Neural progenitor cell (in vitro differentiated cells): ENCODE measurements around the gene PPP2R2B. TPM values are rescaled to one million over a fixed set of nuclear protein-coding genes. Genes with fewer than 3 reads are reported as not detected.
A peak's percentile ranks its signal among the peaks of the same experiment; 100 is the strongest.

ENCODE experiments used
- DNase-seq: peaks from one replicate; pipeline ENCODE4 v3.0.0-alpha.2; 2016; ENCODE audit warnings: low spot score
- H2AFZ ChIP-seq: fragments of 200-600 bp; sonication (generic); replicated peaks from 2 replicates; pipeline ENCODE4 v1.6.1; 2016; ENCODE audit warnings: antibody characterized with exemption
- H3F3A ChIP-seq: fragments of 200-600 bp; sonication (generic); 2 replicates; pipeline ENCODE4 v1.6.1; 2016; ENCODE audit warnings: antibody characterized with exemption, low read depth
- H3K27ac ChIP-seq: fragments of 200-600 bp; sonication (generic); 2 replicates; pipeline ENCODE4 v1.5.1; 2016; ENCODE audit warnings: mild to moderate bottlenecking
- H3K27me3 ChIP-seq: fragments of 200-600 bp; sonication (generic); 2 replicates; pipeline ENCODE4 v1.6.1; 2016; ENCODE audit warnings: mild to moderate bottlenecking, moderate library complexity
- H3K36me3 ChIP-seq: fragments of 200-600 bp; sonication (generic); 2 replicates; pipeline ENCODE4 v1.5.1; 2016
- H3K4me1 ChIP-seq: fragments of 200-600 bp; sonication (generic); 2 replicates; pipeline ENCODE4 v1.6.1; 2016; ENCODE audit warnings: mixed run types
- H3K4me2 ChIP-seq: fragments of 200-600 bp; sonication (generic); 2 replicates; pipeline ENCODE4 v1.6.1; 2016
- H3K4me3 ChIP-seq: fragments of 200-600 bp; sonication (generic); 2 replicates; pipeline ENCODE4 v1.5.1; 2016
- H3K79me2 ChIP-seq: fragments of 200-600 bp; sonication (generic); 2 replicates; pipeline ENCODE4 v1.6.1; 2016; ENCODE audit warnings: low read depth
- H3K9ac ChIP-seq: fragments of 200-600 bp; sonication (generic); 2 replicates; pipeline ENCODE4 v1.6.1; 2016
- H3K9me3 ChIP-seq: fragments of 200-600 bp; sonication (generic); 2 replicates; pipeline ENCODE4 v1.5.1; 2016; ENCODE audit warnings: low read depth
- H4K20me1 ChIP-seq: fragments of 200-600 bp; sonication (generic); 2 replicates; pipeline ENCODE4 v1.6.1; 2016; ENCODE audit warnings: low read depth
- H3K27ac Mint-ChIP-seq: 3 replicates; pipeline ENCODE4 v1.8.0; 2021; ENCODE audit warnings: mixed read lengths
- H3K27me3 Mint-ChIP-seq: 2 replicates; pipeline ENCODE4 v1.8.0; 2022; ENCODE audit warnings: low read depth, mild to moderate bottlenecking, inconsistent platforms, moderate library complexity, mixed read lengths; ENCODE audit not compliant: insufficient read depth
- H3K36me3 Mint-ChIP-seq: 3 replicates; pipeline ENCODE4 v1.8.0; 2021; ENCODE audit warnings: mixed read lengths
- H3K4me1 Mint-ChIP-seq: 3 replicates; pipeline ENCODE4 v1.8.0; 2021; ENCODE audit warnings: mixed read lengths
- H3K4me3 Mint-ChIP-seq: 3 replicates; pipeline ENCODE4 v1.8.0; 2021; ENCODE audit warnings: mild to moderate bottlenecking, moderate library complexity, mixed read lengths
- H3K9me3 Mint-ChIP-seq: 3 replicates; pipeline ENCODE4 v1.8.0; 2020; ENCODE audit warnings: mixed read lengths
- EZH2 ChIP-seq: fragments of 200-600 bp; sonication (generic); IDR thresholded peaks from 2 replicates; pipeline ENCODE4 v1.6.1; 2017; ENCODE audit warnings: antibody characterized with exemption, mild to moderate bottlenecking, moderate library complexity
- EZH2phosphoT487 ChIP-seq: fragments of 200-600 bp; sonication (generic); IDR thresholded peaks from 2 replicates; pipeline ENCODE4 v1.6.1; 2017; ENCODE audit warnings: antibody characterized with exemption
- total RNA-seq: library from RNA; depleted of rRNA; stranded (reverse); fragments of >200 nt; gene quantifications from 2 replicates; pipeline ENCODE4 v1.2.3, GENCODE V29; 2015; ENCODE audit warnings: low replicate concordance
- TF ChIP-seq, protein P1 (sequence below): fragments of 200-600 bp; sonication (generic); IDR thresholded peaks from 2 replicates; pipeline ENCODE4 v1.5.1; 2017; ENCODE audit warnings: antibody characterized with exemption, mild to moderate bottlenecking

The PPP2R2B gene
- total RNA-seq, 1 donor from 2014 or later: 26.6 TPM

GRCh38 chr5:146796144-146796543 lies 82.4 kb downstream of the PPP2R2B start:
- peak overlapping the region; percentile 73 for H3K4me2 ChIP-seq
- Mint-ChIP-seq H3K4me3 (no peak overlapping the region), H3K27ac (no peak overlapping the region), H3K27me3 (no peaks in the 10 kb centered on the region), H3K36me3 (no peaks in the 10 kb centered on the region), H3K4me1 (peaks cover 42% of the 10 kb centered on the region), H3K9me3 (no peaks in the 10 kb centered on the region)
- no peaks in the 10 kb centered on the region for H3K9me3 ChIP-seq
- no peaks in the 10 kb centered on the region for H3K27me3 ChIP-seq
- H3K79me2 ChIP-seq: no peaks in the 10 kb centered on the region
- peak overlapping the region; percentile 91 for H3K27ac ChIP-seq
- no peaks in the 10 kb centered on the region for H3K36me3 ChIP-seq
- DNase-seq: no peak
- no peak overlapping the region for H3K9ac ChIP-seq
- peaks cover 44% of the 10 kb centered on the region for H3F3A ChIP-seq
- no peak overlapping the region for H3K4me3 ChIP-seq
- no peak overlapping the region for H2AFZ ChIP-seq
- H3K4me1 ChIP-seq: peaks cover 77% of the 10 kb centered on the region
- no peaks in the 10 kb centered on the region for H4K20me1 ChIP-seq
- TF ChIP-seq EZH2: no peak
- TF ChIP-seq EZH2phosphoT487: no peak
- TF ChIP-seq, protein P1, sequence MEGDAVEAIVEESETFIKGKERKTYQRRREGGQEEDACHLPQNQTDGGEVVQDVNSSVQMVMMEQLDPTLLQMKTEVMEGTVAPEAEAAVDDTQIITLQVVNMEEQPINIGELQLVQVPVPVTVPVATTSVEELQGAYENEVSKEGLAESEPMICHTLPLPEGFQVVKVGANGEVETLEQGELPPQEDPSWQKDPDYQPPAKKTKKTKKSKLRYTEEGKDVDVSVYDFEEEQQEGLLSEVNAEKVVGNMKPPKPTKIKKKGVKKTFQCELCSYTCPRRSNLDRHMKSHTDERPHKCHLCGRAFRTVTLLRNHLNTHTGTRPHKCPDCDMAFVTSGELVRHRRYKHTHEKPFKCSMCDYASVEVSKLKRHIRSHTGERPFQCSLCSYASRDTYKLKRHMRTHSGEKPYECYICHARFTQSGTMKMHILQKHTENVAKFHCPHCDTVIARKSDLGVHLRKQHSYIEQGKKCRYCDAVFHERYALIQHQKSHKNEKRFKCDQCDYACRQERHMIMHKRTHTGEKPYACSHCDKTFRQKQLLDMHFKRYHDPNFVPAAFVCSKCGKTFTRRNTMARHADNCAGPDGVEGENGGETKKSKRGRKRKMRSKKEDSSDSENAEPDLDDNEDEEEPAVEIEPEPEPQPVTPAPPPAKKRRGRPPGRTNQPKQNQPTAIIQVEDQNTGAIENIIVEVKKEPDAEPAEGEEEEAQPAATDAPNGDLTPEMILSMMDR: no peak

DNA sequence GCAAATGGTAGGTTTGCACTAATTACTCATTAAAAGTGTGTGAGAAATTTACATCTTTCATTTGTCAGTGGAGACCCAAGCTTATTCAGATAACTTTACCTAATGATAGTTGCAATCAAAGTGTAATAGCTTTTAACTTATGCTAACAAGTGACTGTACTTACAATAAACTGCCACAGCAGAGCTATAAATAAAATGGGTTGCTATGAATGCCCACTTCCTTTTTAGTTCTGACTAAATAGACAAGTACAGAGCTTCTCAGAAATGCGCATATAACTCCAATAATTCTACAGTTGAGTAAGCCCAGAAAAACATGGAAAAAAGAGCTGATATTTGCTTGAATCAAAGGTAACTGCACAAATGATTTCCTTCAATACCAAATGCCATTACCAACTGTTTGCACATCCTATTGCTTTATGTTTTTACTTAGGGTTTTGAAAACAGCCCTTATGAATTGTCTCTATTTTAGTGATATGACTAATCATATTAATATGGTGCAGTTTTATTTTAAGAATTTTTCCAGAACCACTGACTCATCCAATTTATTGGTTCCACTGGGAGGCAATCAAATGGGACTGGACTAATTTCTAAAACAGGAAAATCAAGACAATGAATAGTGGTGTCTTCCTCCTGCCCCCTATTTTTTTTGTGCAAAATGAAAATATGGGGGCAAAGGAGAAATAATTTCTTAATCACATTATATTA lies 84.1 kb downstream of the PPP2R2B start:
- Histone ChIP-seq H3K4me2 (no peak overlapping the region), H3K9ac (no peak overlapping the region), H3K4me3 (no peak overlapping the region), H3K4me1 (peaks cover 82% of the 10 kb centered on the region), H3K27me3 (no peaks in the 10 kb centered on the region), H2AFZ (no peak overlapping the region), H4K20me1 (no peaks in the 10 kb centered on the region), H3K36me3 (no peaks in the 10 kb centered on the region), H3K9me3 (no peaks in the 10 kb centered on the region), H3K79me2 (no peaks in the 10 kb centered on the region), H3F3A (peaks cover 59% of the 10 kb centered on the region), H3K27ac (no peak overlapping the region)
- DNase-seq: no peak
- Mint-ChIP-seq H3K27me3 (peaks cover under 1% of the 10 kb centered on the region), H3K4me1 (peaks cover 49% of the 10 kb centered on the region), H3K4me3 (no peak overlapping the region), H3K27ac (no peak overlapping the region), H3K9me3 (no peaks in the 10 kb centered on the region), H3K36me3 (no peaks in the 10 kb centered on the region)
- TF ChIP-seq, protein P1: no peak
- TF ChIP-seq EZH2phosphoT487 (no peak), EZH2 (no peak)

GRCh38 chr5:146793709-146794108 lies 84.8 kb downstream of the PPP2R2B start:
- Mint-ChIP-seq H3K9me3 (no peaks in the 10 kb centered on the region), H3K36me3 (no peaks in the 10 kb centered on the region), H3K4me1 (peaks cover 50% of the 10 kb centered on the region), H3K27me3 (peaks cover 2% of the 10 kb centered on the region), H3K4me3 (no peak overlapping the region), H3K27ac (no peak overlapping the region)
- no peak overlapping the region for H3K4me3 ChIP-seq
- no peak for DNase-seq
- no peak for TF ChIP-seq EZH2phosphoT487
- TF ChIP-seq EZH2: no peak
- TF ChIP-seq, protein P1: no peak
- H3F3A ChIP-seq: peaks cover 59% of the 10 kb centered on the region
- no peak overlapping the region for H3K4me2 ChIP-seq
- H3K79me2 ChIP-seq: no peaks in the 10 kb centered on the region
- no peaks in the 10 kb centered on the region for H3K27me3 ChIP-seq
- H4K20me1 ChIP-seq: no peaks in the 10 kb centered on the region
- H3K9me3 ChIP-seq: no peaks in the 10 kb centered on the region
- H3K4me1 ChIP-seq: peaks cover 82% of the 10 kb centered on the region
- H3K36me3 ChIP-seq: no peaks in the 10 kb centered on the region
- no peak overlapping the region for H3K27ac ChIP-seq
- H2AFZ ChIP-seq: no peak overlapping the region
- no peak overlapping the region for H3K9ac ChIP-seq
